ENCODE data around the gene MAMDC4.

Gene MAMDC4

GRCh38 chr9:136823136-136824046 is 28.8 kb upstream of the MAMDC4 start:
- H3K27me3 ChIP-seq (ENCODE audit: insufficient read depth, poor library complexity, severe bottlenecking), result no peaks in the 10 kb centered on the region
- TF ChIP-seq CTCF (IDR thresholded peaks at IDR 0.05; ENCODE audit: insufficient read depth, low read length) (no peak), POLR2AphosphoS5 (IDR thresholded peaks at IDR 0.05; ENCODE audit: low read depth) (no peak), GABPA (IDR thresholded peaks at IDR 0.05; ENCODE audit: low read depth) (no peak), SPI1 (IDR thresholded peaks at IDR 0.05; ENCODE audit: borderline replicate concordance, low read depth) (no peak)
- TF ChIP-seq, protein P1, sequence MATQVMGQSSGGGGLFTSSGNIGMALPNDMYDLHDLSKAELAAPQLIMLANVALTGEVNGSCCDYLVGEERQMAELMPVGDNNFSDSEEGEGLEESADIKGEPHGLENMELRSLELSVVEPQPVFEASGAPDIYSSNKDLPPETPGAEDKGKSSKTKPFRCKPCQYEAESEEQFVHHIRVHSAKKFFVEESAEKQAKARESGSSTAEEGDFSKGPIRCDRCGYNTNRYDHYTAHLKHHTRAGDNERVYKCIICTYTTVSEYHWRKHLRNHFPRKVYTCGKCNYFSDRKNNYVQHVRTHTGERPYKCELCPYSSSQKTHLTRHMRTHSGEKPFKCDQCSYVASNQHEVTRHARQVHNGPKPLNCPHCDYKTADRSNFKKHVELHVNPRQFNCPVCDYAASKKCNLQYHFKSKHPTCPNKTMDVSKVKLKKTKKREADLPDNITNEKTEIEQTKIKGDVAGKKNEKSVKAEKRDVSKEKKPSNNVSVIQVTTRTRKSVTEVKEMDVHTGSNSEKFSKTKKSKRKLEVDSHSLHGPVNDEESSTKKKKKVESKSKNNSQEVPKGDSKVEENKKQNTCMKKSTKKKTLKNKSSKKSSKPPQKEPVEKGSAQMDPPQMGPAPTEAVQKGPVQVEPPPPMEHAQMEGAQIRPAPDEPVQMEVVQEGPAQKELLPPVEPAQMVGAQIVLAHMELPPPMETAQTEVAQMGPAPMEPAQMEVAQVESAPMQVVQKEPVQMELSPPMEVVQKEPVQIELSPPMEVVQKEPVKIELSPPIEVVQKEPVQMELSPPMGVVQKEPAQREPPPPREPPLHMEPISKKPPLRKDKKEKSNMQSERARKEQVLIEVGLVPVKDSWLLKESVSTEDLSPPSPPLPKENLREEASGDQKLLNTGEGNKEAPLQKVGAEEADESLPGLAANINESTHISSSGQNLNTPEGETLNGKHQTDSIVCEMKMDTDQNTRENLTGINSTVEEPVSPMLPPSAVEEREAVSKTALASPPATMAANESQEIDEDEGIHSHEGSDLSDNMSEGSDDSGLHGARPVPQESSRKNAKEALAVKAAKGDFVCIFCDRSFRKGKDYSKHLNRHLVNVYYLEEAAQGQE (IDR thresholded peaks at IDR 0.05; ENCODE audit: insufficient replicate concordance, low read depth), result no peak
- DNase-seq (ENCODE audit: low read depth in 1 of 2, low spot score in 1 of 2), result no peak
- no peak overlapping the region for H3K4me3 ChIP-seq (replicated peaks; ENCODE audit: insufficient read depth, low read length)
- no peak overlapping the region for H3K27ac ChIP-seq (replicated peaks)

- Histone ChIP-seq H3K27ac (replicated peaks) (no peak overlapping the region), H3K4me3 (replicated peaks; ENCODE audit: insufficient read depth, low read length) (no peak overlapping the region), H3K27me3 (ENCODE audit: insufficient read depth, poor library complexity, severe bottlenecking) (no peaks in the 10 kb centered on the region)
- no peak for DNase-seq (ENCODE audit: low read depth in 1 of 2, low spot score in 1 of 2)
- TF ChIP-seq GABPA (IDR thresholded peaks at IDR 0.05; ENCODE audit: low read depth), result no peak
- no peak for TF ChIP-seq SPI1 (IDR thresholded peaks at IDR 0.05; ENCODE audit: borderline replicate concordance, low read depth)
- TF ChIP-seq, protein P1 (IDR thresholded peaks at IDR 0.05; ENCODE audit: insufficient replicate concordance, low read depth), result no peak
- TF ChIP-seq POLR2AphosphoS5 (IDR thresholded peaks at IDR 0.05; ENCODE audit: low read depth), result no peak
- no peak for TF ChIP-seq CTCF (IDR thresholded peaks at IDR 0.05; ENCODE audit: insufficient read depth, low read length)
These were observed 27.5 kb upstream of the MAMDC4 start for GRCh38 chr9:136824496-136825225.

DNA sequence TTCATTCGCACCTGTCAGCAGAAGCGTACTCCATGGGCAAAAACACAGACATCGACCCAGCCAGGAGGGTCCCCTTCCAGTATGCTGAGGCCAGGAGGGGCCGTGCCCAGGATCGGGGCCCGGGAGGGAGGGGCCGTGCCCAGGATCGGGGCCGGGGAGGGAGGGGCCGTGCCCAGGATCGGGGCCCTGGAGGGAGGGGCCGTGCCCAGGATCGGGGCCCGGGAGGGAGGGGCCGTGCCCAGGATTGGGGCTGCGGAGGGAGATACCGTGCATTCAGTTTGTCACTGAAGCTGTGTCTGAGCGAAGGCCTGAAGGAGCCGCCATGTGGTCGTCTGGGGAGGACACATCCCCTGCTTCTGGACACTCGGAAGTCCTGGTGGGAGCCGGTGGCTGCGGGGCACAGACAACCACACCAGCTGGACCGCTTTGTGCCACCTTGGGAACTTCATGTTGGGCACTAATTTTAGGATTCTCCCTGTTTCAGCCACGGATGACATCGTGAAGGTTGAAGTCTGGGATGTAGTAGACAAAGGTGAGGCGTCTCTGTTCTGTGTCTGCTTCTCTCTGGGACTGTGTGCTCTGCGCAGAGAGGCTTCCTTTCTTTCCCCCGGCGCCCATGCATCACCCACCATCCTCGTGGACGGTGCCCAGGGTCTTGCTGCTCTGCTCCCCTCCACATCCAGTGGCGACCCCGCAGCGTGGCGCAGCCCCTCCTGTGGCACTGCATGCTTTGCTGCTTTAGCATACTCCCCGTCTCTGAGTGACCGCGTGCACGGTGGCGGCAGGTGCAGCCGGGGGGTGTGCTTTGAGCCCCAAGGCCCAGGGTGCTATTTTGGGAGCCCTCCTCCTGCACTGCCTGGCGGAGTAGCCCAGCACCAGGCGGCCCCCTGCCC is 26.6 kb upstream of the MAMDC4 start:
- no peak for DNase-seq (ENCODE audit: low read depth in 1 of 2, low spot score in 1 of 2)
- H3K27me3 ChIP-seq (ENCODE audit: insufficient read depth, poor library complexity, severe bottlenecking), result no peaks in the 10 kb centered on the region
- H3K4me3 ChIP-seq (replicated peaks; ENCODE audit: insufficient read depth, low read length), result no peak overlapping the region
- H3K27ac ChIP-seq (replicated peaks), result no peak overlapping the region
- TF ChIP-seq, protein P1 (IDR thresholded peaks at IDR 0.05; ENCODE audit: insufficient replicate concordance, low read depth), result no peak
- TF ChIP-seq GABPA (IDR thresholded peaks at IDR 0.05; ENCODE audit: low read depth) (no peak), POLR2AphosphoS5 (IDR thresholded peaks at IDR 0.05; ENCODE audit: low read depth) (no peak), CTCF (IDR thresholded peaks at IDR 0.05; ENCODE audit: insufficient read depth, low read length) (no peak), SPI1 (IDR thresholded peaks at IDR 0.05; ENCODE audit: borderline replicate concordance, low read depth) (no peak)
